Measurements from ENCODE around the gene RIN3.

GRCh38 chr14:92733007-92733406 is 219.4 kb downstream of the RIN3 start:
- TF ChIP-seq EZH2 (optimal IDR thresholded peaks at IDR 0.05; ENCODE audit: low read depth, low read length), result no peak
- no peak for TF ChIP-seq CTCF (IDR thresholded peaks at IDR 0.05; ENCODE audit: low read length)
- TF ChIP-seq EZH2phosphoT487 (IDR thresholded peaks at IDR 0.05; ENCODE audit: low read length), result no peak
